Tibial nerve (tissue), 4 donors: Measurements from ENCODE around the gene KIF17. TPM values are rescaled to one million over a fixed set of nuclear protein-coding genes. Genes with fewer than 3 reads are reported as not detected.

Experiments
- DNase-seq, 2 donors: peaks; one replicate each; pipeline ENCODE4 v3.0.0-alpha.2; 2019; ENCODE audit warnings: low spot score in 2 of 2
- H3K27ac ChIP-seq, 4 donors: fragments of 200-600 bp; sonication (generic) in 3 of 4; one replicate each; pipeline ENCODE4 v1.5.1; 2017 to 2019; ENCODE audit warnings: mild to moderate bottlenecking in 1 of 4
- H3K27me3 ChIP-seq, 2 donors: fragments of 200-600 bp; sonication (generic) in 1 of 2; one replicate each; pipeline versions ENCODE4 v1.5.1 to v1.6.0; 2017 to 2019
- H3K36me3 ChIP-seq, 3 donors: fragments of 200-600 bp; sonication (generic); one replicate each; pipeline ENCODE4 v1.5.1; 2018 to 2019
- H3K4me1 ChIP-seq, 4 donors: fragments of 200-600 bp; sonication (generic) in 3 of 4; one replicate each; pipeline ENCODE4 v1.5.1; 2017 to 2019
- H3K4me3 ChIP-seq, 4 donors: fragments of 200-600 bp; sonication (generic) in 3 of 4; one replicate each; pipeline ENCODE4 v1.5.1; 2017 to 2019; ENCODE audit warnings: mild to moderate bottlenecking in 1 of 4, moderate library complexity in 1 of 4
- H3K9me3 ChIP-seq, 4 donors: fragments of 200-600 bp; sonication (generic) in 3 of 4; one replicate each; pipeline ENCODE4 v1.5.1; 2017 to 2019
- EP300 ChIP-seq, 2 donors: sonication (generic); formaldehyde crosslinking; IDR thresholded peaks; one replicate each; pipeline ENCODE4 v1.6.1; 2017; ENCODE audit warnings: antibody characterized with exemption in 2 of 2, mild to moderate bottlenecking in 1 of 2
- POLR2A ChIP-seq, 2 donors: fragments of 450-650 bp; IDR thresholded peaks; one replicate each; pipeline ENCODE4 v1.6.1; 2017; ENCODE audit warnings: antibody characterized with exemption in 2 of 2, mild to moderate bottlenecking in 2 of 2, moderate library complexity in 2 of 2
- WGBS, 2 donors: methylation state at CpG; one replicate each; pipeline ENCODE4 v1.1.5; 2018; 5-methylcytosine and 5-hydroxymethylcytosine counted together
- total RNA-seq, 4 donors: library from RNA; depleted of rRNA; stranded (reverse); fragments of >200 nt; gene quantifications; one replicate each; pipeline ENCODE4 v1.1.0, GENCODE V29; 2016
- TF ChIP-seq, protein P1 (sequence below), 5 experiments: fragments of 200-600 bp in 3 of 5; fragments of 450-650 bp in 2 of 5; sonication (generic) in 3 of 5; IDR thresholded peaks; one replicate each; pipeline ENCODE4 v1.5.1; 2016 to 2019; ENCODE audit warnings: antibody characterized with exemption in 5 of 5, mild to moderate bottlenecking in 3 of 5, moderate library complexity in 2 of 5

KIF17 gene
- total RNA-seq, 4 donors from 2014 or later: 0.59 to 4.2 (median 3.3) TPM

DNA sequence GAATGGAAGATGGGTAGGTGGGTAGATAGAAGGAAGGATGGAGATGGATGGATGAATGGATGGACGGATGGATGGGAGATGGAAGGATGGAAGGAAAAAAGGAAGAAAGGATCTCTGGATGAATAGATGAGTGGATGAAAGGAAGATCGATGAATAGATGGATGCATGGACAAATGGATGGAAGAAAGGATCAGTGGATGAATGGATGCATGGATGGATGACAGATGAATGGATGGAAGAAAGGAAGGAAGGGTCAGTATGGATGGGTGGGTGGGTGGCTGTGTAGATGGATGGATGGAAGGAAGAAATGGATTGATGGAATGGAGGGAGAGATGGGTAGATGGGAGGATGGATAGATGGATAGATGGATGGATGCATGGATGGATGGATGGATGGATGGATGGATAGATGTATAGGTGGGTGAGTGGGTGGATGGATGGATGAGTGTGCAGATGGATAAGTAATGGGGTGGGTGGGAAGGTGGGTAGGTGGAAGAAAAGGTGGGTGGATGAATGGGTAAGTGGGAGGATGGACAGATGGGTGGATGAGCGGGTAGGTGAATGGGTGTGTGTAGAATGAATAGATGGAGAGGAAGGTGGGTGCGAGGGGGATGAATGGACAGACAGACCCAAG, 14.6 kb downstream of the KIF17 start:
- 86 to 88% methylated on average over 4 of the region's 4 CpGs for WGBS, 2 donors
- no peaks in the 10 kb centered on the region for H3K4me1 ChIP-seq
- TF ChIP-seq, protein P1, sequence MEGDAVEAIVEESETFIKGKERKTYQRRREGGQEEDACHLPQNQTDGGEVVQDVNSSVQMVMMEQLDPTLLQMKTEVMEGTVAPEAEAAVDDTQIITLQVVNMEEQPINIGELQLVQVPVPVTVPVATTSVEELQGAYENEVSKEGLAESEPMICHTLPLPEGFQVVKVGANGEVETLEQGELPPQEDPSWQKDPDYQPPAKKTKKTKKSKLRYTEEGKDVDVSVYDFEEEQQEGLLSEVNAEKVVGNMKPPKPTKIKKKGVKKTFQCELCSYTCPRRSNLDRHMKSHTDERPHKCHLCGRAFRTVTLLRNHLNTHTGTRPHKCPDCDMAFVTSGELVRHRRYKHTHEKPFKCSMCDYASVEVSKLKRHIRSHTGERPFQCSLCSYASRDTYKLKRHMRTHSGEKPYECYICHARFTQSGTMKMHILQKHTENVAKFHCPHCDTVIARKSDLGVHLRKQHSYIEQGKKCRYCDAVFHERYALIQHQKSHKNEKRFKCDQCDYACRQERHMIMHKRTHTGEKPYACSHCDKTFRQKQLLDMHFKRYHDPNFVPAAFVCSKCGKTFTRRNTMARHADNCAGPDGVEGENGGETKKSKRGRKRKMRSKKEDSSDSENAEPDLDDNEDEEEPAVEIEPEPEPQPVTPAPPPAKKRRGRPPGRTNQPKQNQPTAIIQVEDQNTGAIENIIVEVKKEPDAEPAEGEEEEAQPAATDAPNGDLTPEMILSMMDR (IDR thresholded peaks at IDR 0.05): no peak
- TF ChIP-seq POLR2A (IDR thresholded peaks at IDR 0.05) (no peak), EP300 (IDR thresholded peaks at IDR 0.05) (no peak)
- no peaks in the 10 kb centered on the region for H3K27me3 ChIP-seq
- no peaks in the 10 kb centered on the region for H3K9me3 ChIP-seq
- no peak for DNase-seq
- no peaks in the 10 kb centered on the region for H3K36me3 ChIP-seq
- no peak overlapping the region for H3K4me3 ChIP-seq
- H3K27ac ChIP-seq: no peak overlapping the region

DNA sequence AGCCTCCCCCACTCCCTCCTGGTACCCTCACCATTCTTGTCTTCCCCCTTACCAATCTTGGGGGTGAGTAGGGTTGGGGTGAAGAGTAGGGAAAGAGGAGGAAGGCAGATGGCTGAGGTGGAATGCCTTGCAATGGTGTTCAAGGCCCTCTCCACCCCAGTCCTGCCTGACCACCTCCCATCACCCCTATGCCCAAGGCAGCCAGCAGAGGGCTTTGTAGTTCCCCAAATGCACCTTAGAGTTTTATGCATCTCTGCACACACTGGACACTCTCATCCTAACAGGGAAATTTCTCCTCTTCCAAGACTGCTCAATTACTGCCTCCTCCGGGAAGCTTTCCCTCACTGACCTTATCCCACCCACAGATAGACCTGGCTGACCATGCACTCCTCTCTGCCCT, 15.4 kb downstream of the KIF17 start:
- peaks cover 0 to under 1% (median 0%) of the 10 kb centered on the region in 4 donors for H3K4me1 ChIP-seq
- no peak for DNase-seq
- no peaks in the 10 kb centered on the region for H3K36me3 ChIP-seq
- 60 to 80% methylated on average over 1 of the region's 1 CpG for WGBS, 2 donors
- no peak overlapping the region for H3K4me3 ChIP-seq
- no peak overlapping the region for H3K27ac ChIP-seq
- H3K9me3 ChIP-seq: no peaks in the 10 kb centered on the region
- TF ChIP-seq, protein P1 (IDR thresholded peaks at IDR 0.05): no peak
- no peak for TF ChIP-seq POLR2A (IDR thresholded peaks at IDR 0.05)
- TF ChIP-seq EP300 (IDR thresholded peaks at IDR 0.05): no peak
- no peaks in the 10 kb centered on the region for H3K27me3 ChIP-seq

DNA sequence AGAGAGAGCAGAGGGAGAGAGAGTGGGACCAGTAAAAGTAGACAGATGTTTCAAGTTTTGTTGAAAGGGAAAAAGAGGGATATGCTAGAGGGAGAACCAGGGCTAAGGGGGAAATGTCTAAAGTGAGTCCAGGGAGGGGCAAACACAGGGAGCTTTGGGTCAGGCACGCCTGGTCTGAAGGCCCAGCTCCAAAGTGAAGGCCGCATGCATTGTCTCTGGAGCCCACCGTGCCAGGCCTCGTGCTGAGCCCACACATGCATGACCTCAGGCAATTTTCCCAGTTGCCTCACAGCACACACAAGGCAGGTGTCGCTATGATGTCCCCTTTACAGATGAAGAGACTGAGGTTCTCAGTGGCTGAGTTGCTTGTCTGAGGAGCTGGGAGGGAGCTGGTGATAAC, 16.0 kb downstream of the KIF17 start:
- 67 to 74% methylated on average over 5 of the region's 5 CpGs for WGBS, 2 donors
- Histone ChIP-seq H3K9me3 (no peaks in the 10 kb centered on the region), H3K27me3 (no peaks in the 10 kb centered on the region), H3K4me3 (no peak overlapping the region), H3K36me3 (no peaks in the 10 kb centered on the region), H3K27ac (no peak overlapping the region), H3K4me1 (peaks cover 0 to 6% (median 2%) of the 10 kb centered on the region in 4 donors)
- no peak for DNase-seq
- TF ChIP-seq POLR2A (IDR thresholded peaks at IDR 0.05) (no peak), EP300 (IDR thresholded peaks at IDR 0.05) (no peak)
- TF ChIP-seq, protein P1 (IDR thresholded peaks at IDR 0.05): no peak

DNA sequence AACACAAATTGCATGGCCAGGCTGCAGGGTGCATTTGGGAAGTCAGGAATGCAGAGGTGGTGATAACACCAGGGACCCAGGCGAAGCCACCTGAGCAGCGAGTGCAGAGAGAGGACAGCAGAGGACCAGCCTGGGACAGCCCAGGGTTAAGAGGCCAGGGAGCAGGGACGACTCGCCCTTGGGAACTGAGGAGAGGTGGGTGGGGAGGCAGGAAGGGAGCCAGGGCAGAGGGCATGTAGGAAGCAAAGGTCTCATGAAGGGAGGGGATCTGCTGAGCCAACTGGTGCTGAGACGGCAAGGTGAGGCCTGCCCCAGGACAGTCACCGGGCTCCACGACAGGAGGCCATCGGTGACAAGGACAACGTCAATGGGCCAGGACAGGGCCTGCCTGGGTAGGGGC, 16.4 kb downstream of the KIF17 start:
- H3K9me3 ChIP-seq: no peaks in the 10 kb centered on the region
- H3K36me3 ChIP-seq: no peaks in the 10 kb centered on the region
- WGBS, 2 donors: 83% methylated on average over 9 of the region's 9 CpGs
- no peak overlapping the region for H3K27ac ChIP-seq
- no peaks in the 10 kb centered on the region for H3K27me3 ChIP-seq
- no peak for DNase-seq
- H3K4me3 ChIP-seq: no peak overlapping the region
- TF ChIP-seq, protein P1 (IDR thresholded peaks at IDR 0.05): no peak
- TF ChIP-seq POLR2A (IDR thresholded peaks at IDR 0.05) (no peak), EP300 (IDR thresholded peaks at IDR 0.05) (no peak)
- peaks cover 0 to 10% (median 2%) of the 10 kb centered on the region in 4 donors for H3K4me1 ChIP-seq

DNA sequence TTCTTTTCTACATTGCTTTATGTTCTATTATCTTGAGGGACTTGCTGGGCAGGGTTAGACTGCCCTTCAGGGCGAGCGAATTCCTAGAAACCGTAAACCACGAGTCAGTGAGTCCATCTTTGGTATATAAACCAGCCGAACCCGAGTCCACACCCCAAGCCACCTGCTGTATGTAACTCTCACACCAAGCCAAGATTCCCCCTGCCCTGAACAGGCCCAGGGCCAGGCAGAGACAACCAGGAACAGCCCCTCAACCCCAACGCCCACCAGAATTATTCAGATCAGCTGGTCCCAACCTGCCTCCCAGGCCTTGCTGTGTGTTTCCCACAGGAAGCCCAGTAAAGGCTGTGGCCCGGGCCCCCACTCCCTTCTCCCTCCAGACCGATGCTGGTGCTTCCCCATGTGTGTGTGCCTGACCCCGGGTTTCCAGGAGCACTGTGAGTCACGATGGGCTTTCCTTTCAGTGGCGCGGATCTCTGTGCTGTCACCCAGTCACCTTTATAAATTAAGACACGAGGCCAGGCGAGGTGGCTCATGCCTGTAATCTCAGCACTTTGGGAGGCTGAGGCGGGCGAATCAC, 17.1 kb downstream of the KIF17 start:
- no peaks in the 10 kb centered on the region for H3K36me3 ChIP-seq
- no peak overlapping the region for H3K4me3 ChIP-seq
- whole genome bisulfite sequencing, 2 donors: 79 to 91% methylated on average over 17 of the region's 17 CpGs
- H3K4me1 ChIP-seq: peaks cover 0 to 12% (median 4%) of the 10 kb centered on the region in 4 donors
- H3K27me3 ChIP-seq: no peaks in the 10 kb centered on the region
- no peaks in the 10 kb centered on the region for H3K9me3 ChIP-seq
- no peak for DNase-seq
- TF ChIP-seq, protein P1 (IDR thresholded peaks at IDR 0.05): no peak
- H3K27ac ChIP-seq: no peak overlapping the region
